ENCODE data around the gene RGSL1. TPM values are rescaled to one million over a fixed set of nuclear protein-coding genes. Genes with fewer than 3 reads are reported as not detected.

RGSL1 gene
- total RNA-seq, 1 donor from 2014 or later = not detected

- H3K36me3 Mint-ChIP-seq (ENCODE audit: low read depth, unreplicated experiment) = no peaks in the 10 kb centered on the region
- no peak for DNase-seq (ENCODE audit: low spot score)
- H3K27me3 Mint-ChIP-seq (ENCODE audit: unreplicated experiment) = peaks cover 17% of the 10 kb centered on the region
- H3K4me3 Mint-ChIP-seq (ENCODE audit: unreplicated experiment) = no peak overlapping the region
- H3K4me1 Mint-ChIP-seq (ENCODE audit: unreplicated experiment) = peaks cover 63% of the 10 kb centered on the region
- no peaks in the 10 kb centered on the region for H3K9me3 Mint-ChIP-seq (ENCODE audit: unreplicated experiment)
- H3K27ac Mint-ChIP-seq (ENCODE audit: unreplicated experiment) = no peak overlapping the region
- TF ChIP-seq, protein P1, sequence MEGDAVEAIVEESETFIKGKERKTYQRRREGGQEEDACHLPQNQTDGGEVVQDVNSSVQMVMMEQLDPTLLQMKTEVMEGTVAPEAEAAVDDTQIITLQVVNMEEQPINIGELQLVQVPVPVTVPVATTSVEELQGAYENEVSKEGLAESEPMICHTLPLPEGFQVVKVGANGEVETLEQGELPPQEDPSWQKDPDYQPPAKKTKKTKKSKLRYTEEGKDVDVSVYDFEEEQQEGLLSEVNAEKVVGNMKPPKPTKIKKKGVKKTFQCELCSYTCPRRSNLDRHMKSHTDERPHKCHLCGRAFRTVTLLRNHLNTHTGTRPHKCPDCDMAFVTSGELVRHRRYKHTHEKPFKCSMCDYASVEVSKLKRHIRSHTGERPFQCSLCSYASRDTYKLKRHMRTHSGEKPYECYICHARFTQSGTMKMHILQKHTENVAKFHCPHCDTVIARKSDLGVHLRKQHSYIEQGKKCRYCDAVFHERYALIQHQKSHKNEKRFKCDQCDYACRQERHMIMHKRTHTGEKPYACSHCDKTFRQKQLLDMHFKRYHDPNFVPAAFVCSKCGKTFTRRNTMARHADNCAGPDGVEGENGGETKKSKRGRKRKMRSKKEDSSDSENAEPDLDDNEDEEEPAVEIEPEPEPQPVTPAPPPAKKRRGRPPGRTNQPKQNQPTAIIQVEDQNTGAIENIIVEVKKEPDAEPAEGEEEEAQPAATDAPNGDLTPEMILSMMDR (IDR thresholded peaks at IDR 0.05; ENCODE audit: unreplicated experiment) = no peak
Observed at GRCh38 chr1:182608236-182608635, 158.3 kb downstream of the RGSL1 start.

- peaks cover 15% of the 10 kb centered on the region for H3K27me3 Mint-ChIP-seq (ENCODE audit: unreplicated experiment)
- H3K9me3 Mint-ChIP-seq (ENCODE audit: unreplicated experiment) = no peaks in the 10 kb centered on the region
- TF ChIP-seq, protein P1 (IDR thresholded peaks at IDR 0.05; ENCODE audit: unreplicated experiment) = no peak
- DNase-seq (ENCODE audit: low spot score) = no peak
- H3K36me3 Mint-ChIP-seq (ENCODE audit: low read depth, unreplicated experiment) = no peaks in the 10 kb centered on the region
- no peak overlapping the region for H3K4me3 Mint-ChIP-seq (ENCODE audit: unreplicated experiment)
- H3K4me1 Mint-ChIP-seq (ENCODE audit: unreplicated experiment) = peaks cover 66% of the 10 kb centered on the region
- H3K27ac Mint-ChIP-seq (ENCODE audit: unreplicated experiment) = no peak overlapping the region
Observed at GRCh38 chr1:182608845-182609610, 159.1 kb downstream of the RGSL1 start.

Other genes starting within 250 kb of the RGSL1 start
- gene GLUL, start 58.4 kb upstream of the RGSL1 start, total RNA-seq (ENCODE audit: unreplicated experiment) = 472 TPM
- not detected for gene TEDDM1, start 49.5 kb upstream of the RGSL1 start, total RNA-seq (ENCODE audit: unreplicated experiment)
- gene RNASEL, start 139.1 kb downstream of the RGSL1 start, total RNA-seq (ENCODE audit: unreplicated experiment) = 2.3 TPM
- gene RGS16, start 154.2 kb downstream of the RGSL1 start, total RNA-seq (ENCODE audit: unreplicated experiment) = 11.8 TPM
- not detected for gene RGS8, start 234.4 kb downstream of the RGSL1 start, total RNA-seq (ENCODE audit: unreplicated experiment)

Measured in endothelial cell (in vitro differentiated cells).